Pulmonary artery endothelial cell (primary cell): Measurements from ENCODE around the gene TBCD. TPM values are rescaled to one million over a fixed set of nuclear protein-coding genes. Genes with fewer than 3 reads are reported as not detected.
"Not testable (repeated sequence)": the region's sequence is repeated elsewhere in the genome, so short reads cannot be mapped to it uniquely, and the experiment has no call there.

ENCODE experiments used
- DNase-seq: peaks from one replicate; pipeline ENCODE4 v3.0.0-alpha.2; 2011; ENCODE audit warnings: low read depth, low spot score
- total RNA-seq: library from RNA; depleted of rRNA; stranded (reverse); fragments of >200 nt; gene quantifications from 2 replicates; pipeline ENCODE4 v1.2.3, GENCODE V29; 2014

TBCD gene
- total RNA-seq, 1 donor from 2014 or later: 77.0 TPM

DNA sequence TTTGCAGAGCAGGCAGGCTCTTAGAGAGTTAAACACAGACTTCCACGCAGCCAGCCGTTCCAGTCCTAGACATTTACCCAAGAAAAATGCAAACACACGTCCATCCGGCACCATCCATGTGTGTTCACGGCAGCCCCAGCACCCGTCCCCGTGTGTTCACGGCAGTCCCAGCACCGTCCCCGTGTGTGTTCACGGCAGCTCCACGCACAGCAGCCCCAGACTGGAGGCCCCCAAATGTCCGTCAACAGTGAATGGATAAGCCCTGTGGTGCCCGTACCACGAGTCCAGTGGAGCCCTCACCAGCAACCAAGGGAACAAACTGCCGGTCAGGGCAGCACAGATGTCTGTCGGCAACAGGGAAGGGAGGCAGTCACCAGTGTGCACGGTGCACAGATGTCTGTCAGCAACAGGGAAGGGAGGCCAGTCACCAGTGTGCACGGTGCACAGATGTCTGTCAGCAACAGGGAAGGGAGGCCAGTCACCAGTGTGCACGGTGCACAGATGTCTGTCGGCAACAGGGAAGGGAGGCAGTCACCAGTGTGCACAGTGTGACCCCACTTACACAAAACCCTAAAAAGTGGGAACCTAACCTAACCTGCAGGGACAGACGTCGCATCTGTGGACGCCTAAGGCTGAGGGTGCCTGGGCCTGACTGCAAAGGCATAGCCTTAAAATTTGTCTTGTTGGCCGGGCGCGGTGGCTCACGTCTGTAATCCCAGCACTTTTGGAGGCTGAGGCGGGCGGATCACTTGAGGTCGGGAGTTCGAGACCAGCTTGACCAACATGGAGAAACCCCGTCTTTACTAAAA lies 216.4 kb downstream of the TBCD start:
- not testable (repeated sequence) for DNase-seq

DNA sequence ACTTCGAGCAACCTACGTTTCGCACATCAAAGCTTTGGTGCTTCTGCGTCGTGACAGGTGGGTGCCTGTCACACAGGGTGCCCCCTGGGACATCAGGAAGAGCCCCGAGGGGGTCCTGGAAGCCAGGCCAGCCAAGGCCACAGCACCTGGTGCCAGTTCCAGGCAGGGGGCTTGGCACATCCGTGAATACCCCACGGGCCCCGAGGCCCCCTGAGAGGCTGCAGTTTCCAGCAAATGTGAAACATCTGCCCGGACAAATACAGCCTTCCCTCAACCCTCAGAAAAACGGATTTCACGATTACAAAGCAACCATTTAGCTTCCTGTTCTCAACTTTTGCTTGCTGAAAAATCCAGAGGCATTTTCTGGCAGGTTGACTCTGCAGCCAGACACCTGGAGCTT lies 218.2 kb downstream of the TBCD start:
- DNase-seq: no peak

DNA sequence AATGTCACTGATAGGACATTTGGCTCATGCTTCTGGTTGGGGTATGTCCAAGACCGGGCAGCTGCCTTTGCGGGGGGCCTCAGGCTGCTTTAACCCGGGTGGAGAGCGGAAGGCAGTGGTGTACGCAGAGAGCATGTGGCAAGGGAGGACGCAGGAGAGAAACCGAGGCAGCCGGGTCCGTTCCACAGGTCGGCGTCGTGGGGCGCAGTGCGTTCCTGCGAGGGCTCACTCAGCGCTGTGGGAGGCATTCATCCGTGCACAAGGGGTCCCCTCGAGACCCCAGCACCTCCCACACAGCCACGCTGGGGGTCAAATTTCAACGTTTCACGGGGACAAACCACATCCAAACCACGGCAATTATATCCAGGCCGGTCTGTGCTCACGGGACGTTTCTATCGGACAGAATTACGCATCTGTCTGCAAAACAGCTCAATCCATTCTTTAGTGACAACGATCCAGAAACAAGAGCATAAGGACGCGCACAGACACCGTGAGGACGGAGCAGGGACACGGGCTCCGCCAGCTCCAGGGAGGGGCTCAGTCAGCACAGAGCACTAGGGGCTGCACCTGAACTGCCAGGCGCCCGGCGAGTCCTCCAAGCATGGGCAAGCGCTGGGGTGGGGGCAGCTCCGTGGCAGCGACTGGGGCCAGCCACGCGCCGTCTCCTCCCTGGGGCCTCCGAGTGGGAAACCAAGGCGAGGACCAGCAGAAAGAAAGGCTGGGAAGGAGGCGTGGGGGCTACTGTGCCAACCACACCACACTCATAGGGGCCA lies 219.1 kb downstream of the TBCD start:
- no peak for DNase-seq

DNA sequence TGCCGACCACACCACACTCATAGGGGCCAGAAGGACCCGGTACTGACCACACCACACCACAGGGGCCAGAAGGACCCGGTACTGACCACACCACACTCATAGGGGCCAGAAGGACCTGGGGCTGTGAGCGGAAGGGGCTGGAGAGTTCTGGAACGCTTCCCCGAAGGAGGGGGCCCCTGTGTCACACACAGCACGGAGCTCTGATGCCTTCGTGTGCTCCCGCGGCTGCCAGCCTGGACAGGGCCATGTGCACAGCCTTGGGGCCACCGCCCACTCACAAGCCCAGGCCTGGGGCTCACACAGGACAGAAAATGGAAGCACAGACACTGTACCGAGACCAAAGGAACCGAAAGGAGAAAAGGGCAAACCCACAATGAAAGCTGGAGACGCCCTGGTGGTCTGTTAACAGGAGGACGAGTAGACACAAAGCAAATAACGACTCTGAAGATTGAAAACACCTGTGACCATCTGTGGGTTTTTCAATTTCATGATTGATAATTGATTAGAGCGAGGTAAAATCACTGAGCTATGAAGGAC lies 221.0 kb downstream of the TBCD start:
- no peak for DNase-seq

DNA sequence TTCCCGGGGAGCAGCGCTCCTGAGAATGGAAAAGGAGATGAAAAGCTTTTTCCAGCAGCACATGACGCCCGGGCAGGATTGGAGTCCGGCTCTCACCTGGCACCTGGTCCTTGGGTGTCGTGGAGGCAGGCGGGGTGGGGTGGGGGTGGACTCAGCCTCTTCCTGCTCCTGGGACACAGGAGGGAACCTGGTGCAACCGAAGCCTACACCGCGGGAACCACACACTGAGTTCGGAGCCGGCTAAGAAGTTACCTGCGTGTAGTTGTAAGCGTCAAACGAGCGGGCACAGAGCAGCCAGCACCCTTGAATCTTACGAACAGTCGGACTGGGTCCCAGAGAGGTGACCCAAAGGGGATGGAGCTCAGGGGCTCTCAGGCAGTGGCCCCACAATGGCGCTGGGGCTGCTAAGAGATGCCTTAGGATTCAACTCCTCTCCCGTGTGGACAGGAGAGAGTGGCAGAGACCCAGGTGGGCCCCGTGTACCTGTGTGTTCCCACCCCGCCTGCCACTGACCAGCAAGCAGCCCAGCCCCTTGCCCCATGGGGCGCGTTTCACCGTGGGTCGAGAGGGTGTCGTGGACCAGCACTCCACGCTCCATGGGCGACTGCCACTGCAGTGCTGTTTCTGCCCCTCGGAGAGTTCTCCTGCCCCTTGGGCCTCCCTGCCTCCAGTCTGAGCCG lies 221.7 kb downstream of the TBCD start:
- DNase-seq: no peak

DNA sequence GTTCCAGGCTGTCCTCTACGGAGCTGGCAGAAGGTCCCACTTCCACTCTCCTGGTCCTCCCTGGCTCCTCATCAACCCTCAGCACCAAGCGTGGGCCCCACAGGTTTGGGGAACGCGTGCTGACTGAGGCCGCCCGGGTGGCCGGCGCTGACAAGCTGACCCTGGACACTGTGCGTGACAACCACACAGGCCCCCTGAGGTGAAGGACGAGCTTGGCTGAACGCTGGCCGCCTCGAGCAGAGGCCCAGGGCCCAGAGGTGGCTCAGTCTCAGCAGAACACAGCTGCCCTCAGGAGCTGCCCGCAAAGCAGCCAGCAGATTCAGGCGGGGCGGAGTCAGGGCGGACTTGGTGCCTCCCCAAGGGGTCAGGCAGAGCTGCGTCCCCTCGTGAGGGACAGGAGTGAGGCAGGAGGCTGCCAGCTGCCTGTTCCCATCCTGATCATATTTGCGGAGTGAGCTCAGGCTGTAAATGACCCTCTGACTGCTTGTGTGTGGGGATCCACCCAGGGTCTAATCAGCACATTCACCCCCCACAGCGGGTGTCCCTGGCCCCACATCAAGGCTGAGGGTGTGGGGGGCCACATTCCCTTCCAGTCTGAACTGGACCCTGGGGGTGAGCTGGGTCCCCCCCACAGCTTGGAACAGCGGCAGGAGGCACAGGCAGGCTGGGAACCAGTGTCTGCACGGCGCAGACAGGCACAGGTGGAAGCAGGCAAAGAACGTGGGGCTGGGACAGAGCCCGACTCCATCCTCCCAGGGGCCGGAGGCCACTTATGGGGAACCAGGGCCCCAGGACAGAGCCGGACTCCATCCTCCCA lies 222.5 kb downstream of the TBCD start:
- DNase-seq: no peak

DNA sequence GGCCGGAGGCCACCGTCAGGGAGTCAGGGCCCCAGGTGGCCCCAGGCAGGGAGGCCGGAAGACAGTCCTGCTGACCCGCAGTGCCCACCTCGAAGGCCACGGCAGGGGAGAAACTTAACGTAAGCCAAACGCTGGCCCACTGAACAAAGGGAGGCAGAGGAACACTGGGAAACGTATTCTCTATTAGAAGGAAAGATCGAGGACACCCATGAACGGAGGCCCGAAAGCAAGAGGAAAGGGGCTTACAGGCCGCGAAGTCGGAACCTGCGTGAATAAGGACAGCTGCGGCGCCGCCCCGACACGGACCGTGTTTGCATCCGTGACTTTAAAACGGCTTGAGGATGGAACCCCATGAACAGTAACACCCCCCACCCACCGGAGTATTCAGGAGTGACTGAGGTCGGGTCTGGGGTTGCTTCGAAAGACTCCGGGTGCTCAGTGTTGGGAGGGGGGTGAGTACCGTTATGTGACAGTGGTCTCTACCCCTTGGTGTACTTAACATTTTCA lies 225.2 kb downstream of the TBCD start:
- no peak for DNase-seq

DNA sequence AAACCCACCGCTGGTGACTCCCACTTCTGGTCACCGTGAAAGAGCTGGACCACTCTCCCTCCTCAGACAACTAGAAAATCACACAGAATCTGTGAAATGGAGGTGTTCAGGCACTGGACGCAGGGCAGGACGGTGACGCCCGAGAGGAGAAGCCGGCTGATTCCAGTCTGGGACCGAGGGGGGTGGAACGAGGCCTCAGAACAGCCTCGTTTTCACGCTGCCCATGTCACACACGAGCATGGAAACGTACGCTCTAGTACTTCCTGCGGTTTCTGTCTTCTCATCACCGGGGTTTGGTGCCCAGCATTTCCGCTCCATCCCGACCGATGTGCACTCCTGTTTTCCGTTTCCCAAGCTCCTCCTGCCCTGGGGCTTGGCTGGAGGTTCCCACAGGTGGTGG lies 225.7 kb downstream of the TBCD start:
- no peak for DNase-seq

DNA sequence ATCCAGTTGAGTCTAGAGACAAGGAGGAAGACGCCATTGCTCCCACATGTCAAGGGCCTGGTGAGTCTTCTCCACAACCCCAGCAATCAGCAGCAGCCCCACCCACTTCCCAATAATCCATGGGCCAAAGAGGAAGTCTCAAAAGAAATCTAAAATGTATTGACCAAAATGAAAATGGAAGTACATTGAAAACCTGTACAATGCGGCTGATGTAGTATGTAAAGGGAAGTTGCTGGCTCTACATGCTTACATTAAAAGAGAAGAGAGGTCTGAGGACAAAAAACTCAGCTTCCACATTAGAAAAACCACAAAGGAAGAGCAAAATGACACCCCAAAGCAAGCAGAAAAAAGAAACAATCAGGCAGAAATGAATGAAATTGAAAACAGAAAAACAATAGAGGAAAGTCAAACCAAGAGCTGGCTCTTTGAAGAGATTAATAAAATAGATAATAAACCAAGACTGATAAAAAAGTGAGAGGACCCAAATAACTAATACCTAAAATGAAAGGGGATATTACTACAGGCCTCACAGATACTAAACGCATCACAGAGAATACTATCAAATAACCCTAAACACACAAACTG lies 227.0 kb downstream of the TBCD start:
- DNase-seq: no peak

DNA sequence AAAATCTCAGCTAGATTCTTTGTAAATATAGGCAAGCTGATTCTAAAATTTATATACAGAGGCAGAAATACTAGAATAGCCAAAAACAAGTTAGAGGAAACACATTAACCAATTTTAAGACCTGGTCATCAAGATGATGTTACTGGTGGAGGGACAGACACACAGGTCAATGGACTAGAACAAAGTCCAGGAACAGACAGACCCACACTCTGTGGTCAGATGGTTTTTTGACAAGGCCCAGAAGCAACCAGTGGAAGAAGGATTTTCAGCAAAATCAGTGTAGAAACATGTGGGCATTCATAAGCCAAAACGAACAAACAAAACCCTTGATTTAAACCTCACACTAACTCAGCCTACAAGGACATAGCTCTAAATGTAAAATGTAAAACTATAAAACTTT lies 227.9 kb downstream of the TBCD start:
- DNase-seq: no peak

DNA sequence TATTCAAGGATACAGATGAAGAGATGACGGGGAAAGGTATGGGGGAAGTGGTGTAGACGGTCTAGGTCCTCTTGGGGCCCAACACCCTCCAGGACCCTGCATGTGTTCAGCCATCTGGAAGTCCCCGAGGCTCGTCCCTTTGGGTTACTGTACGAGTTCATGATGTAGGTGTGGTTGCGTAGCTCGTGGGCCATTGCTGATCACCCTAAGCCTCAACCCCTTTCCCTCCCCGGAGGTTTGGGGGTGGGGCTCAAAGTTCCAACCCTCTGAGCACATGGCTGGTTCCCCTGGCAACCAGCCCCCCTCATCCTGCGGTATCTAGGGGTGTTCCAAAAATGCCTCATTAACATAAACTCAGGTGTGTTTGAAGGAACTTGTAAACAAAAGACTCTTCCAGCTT lies 228.8 kb downstream of the TBCD start:
- DNase-seq: no peak

DNA sequence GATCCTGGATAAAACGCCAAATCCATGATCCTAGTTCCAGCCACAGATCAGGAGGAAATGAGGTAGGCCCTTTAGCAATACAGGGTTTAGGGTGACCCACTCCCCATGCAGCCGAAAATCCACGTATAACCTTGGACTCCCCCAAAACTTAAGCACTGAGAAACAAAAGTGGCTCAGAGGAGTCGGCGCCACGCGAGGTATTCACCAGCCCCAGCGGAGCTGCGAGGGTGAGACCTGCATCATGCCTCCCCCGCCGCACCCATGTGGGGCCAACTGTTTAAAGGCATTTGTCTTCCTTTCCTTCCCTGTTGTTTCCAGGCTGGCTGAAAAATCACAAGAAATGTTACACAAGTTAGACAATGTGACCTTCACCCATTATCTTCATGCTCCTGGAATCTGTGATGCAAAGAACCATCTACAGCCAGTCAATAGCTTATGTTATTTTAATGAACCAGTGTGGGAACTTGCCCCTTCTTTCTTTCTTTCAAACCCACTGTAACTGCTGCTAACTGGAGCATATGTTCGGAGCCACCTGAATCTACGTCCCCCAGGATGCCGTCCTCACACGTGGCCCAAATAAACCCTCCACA lies 229.4 kb downstream of the TBCD start:
- no peak for DNase-seq

DNA sequence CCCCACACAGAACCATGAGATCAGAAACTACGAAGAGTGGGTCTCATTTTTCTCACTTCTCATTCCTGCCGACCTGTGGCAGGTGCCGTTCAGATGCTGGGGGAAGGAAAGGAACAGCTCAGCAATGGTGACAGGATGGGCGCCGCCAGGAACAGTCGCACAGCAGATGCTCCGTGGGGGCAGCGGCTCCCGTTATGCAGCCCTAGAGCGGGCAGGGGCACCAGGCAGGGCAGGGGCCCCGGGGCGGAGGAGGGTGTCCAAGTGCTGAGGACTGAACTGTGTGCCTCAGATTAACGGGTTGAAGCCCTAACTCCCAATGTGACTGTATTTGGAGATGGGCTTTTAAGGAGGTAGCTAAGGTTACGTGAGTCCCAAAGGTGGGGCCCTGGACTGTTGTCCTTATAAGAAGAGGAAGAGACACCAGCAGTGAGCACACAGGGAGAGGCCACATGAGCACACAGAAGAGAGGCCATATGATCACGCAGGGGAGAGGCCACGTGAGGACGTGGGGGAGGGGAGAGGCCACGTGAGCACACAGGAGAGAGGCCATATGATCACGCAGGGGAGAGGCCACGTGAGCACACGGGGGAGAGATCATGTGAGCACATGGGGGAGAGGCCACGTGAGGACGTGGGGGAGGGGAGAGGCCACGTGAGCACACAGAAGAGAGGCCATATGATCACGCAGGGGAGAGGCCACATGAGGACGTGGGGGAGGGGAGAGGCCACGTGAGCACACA lies 231.8 kb downstream of the TBCD start:
- no peak for DNase-seq

DNA sequence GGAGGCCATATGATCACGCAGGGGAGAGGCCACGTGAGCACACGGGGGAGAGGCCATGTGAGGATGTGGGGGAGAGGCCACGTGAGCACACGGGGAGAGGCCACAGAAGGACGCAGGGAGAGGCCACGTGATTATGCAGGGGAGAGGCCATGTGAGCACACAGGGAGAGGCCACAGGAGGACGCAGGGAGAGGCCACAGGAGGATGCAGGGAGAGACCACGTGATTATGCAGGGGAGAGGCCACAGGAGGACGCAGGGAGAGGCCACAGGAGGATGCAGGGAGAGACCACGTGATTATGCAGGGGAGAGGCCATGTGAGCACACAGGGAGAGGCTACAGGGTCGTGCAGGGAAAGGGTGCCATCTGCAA lies 232.4 kb downstream of the TBCD start:
- not testable (repeated sequence) for DNase-seq

DNA sequence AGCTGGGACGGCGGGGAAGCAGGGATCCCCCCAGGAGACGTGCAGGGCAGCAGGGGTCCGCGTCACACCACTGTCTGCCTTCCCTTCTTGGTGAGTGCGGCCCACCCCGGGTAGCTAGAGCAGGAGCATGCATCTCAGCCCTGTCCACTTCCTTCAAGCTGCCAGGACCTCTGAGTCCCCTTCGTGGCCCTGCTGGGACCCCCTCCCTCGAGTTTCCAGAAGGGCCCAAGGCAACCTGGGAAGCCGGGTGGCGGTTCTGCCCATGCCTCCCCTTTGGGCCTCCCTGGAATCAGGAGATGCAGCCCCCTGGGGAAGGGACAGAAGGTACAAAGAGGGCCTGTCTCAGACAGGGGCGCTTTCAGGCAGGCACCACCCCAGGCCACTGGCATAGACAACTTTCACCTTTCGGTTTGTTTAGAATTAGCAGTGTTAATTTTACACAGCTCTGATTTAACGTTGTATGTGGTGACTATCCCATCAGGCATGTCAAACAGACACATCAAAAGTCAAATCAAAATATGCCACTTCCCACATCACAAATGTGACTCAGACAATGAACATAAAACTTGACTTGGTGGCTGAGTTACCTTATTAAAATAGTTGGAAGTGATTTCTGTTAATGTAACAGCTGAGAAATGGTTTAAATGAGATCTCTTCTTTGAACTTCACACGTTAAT lies 233.0 kb downstream of the TBCD start:
- DNase-seq: no peak

DNA sequence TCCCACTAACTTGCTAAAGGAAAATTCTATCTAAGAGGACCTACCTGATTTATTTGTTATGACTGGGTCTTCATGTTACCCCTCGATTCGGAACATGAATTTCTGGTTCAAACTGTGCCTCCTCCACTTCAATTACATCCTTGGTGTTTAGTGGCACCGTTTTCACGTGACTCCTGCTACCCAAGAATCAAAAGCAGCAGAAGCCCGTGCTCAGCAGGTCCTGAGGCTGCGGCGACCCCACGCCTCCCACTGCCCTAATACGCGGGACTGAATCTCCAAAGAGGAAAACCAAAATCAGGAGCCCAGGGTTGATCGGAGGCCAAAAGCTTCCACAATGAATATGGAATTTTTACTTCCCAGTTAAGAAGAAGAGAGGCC lies 233.6 kb downstream of the TBCD start:
- no peak for DNase-seq

DNA sequence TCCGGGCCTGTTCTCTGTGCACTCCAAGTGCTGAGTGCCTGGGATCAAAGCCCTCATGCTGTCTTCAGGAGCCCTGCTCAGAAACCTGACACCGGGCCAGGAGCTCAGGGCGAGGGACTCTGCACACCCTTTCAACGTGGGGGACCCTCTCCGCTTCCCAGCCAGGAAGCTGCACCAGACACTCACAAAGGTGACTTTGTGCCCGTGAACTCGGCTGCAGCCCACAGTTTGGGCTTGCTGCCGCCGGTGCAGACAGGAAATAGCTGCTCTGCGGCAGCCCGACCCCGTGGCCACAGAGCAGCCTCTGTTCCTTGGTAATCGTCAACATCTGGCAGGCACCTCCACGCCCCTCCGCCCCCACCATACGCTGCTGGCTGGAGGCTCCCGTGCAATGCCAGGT lies 234.1 kb downstream of the TBCD start:
- no peak for DNase-seq

DNA sequence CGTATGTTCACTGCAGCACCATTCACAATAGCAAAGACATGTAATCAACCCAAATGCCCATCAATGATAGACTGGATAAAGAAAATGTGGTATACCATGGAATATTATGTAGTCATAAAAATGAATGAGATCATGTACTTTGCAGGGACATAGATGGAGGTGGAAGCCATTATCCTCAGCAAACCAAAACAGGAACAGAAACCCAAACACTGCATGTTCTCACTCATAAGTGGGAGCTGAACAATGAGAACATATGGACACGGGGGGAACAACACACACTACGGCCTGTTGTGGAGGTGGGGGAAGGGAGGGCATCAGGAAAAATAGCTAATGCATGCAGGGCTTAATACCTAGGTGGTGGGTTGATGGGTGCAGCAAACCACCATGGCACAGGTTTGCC lies 237.2 kb downstream of the TBCD start:
- not testable (repeated sequence) for DNase-seq

DNA sequence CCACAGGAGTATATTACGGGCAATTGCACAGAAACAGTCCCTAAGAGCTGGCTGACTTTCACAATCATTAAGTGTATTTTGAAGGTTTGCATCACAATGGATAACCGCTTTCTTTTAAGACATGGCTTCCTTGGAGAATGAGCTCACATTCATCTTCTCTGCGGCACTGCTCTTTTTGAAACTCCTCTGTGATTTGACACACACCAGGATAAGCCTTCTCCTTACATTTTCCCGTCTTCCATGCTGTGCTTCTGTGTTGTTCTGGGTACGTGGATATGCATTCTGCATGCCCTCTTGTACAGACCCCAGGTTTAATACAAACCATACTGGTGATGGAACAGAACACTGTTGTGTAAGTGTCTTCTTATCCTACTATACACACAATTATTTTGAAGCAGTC lies 238.0 kb downstream of the TBCD start:
- no peak for DNase-seq
